VCaP (cell line): ENCODE measurements around the gene ZSCAN30.

ENCODE experiments used
- H3K27ac ChIP-seq: fragments of 450-650 bp; 2 replicates; pipeline ENCODE4 v1.5.1; 2017
- TF ChIP-seq, protein P1 (sequence below): fragments of 450-650 bp; conservative IDR thresholded peaks from 2 replicates; pipeline ENCODE4 v1.5.1; 2017; ENCODE audit warnings: mild to moderate bottlenecking, moderate library complexity

ZSCAN30 gene

DNA sequence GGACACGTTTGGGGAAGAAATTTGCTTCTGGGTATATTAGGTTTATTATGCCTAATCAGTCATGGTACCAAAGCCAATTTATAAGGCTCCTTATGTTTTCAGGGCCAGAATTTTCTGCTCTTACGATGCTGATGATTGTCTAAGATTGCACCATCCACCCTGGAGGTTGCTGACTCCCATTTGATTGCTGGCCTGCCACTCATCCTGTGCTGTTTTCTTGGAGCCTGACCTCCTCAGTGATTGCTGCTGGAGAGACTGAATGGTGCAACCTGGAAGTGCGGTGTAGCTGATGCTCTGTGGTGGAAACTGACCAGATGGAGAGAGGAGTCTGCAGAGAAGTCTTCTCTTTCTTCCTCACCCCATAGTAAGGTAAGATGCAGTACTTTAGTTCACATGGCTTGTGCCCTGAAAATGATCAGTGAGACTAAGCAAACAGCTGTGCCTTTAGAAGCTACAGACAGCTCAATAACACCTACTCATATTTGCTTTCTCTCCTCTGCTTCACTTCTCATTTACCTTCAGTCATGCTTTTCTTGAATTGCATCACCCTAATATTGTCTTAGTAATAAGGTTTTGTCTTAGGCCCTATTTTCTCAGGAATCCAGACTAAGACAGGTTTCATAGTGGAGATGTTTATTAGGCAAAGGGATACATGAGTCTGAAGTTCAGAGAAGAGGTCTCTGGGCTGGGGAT lies 36.8 kb upstream of the ZSCAN30 start:
- TF ChIP-seq, protein P1, sequence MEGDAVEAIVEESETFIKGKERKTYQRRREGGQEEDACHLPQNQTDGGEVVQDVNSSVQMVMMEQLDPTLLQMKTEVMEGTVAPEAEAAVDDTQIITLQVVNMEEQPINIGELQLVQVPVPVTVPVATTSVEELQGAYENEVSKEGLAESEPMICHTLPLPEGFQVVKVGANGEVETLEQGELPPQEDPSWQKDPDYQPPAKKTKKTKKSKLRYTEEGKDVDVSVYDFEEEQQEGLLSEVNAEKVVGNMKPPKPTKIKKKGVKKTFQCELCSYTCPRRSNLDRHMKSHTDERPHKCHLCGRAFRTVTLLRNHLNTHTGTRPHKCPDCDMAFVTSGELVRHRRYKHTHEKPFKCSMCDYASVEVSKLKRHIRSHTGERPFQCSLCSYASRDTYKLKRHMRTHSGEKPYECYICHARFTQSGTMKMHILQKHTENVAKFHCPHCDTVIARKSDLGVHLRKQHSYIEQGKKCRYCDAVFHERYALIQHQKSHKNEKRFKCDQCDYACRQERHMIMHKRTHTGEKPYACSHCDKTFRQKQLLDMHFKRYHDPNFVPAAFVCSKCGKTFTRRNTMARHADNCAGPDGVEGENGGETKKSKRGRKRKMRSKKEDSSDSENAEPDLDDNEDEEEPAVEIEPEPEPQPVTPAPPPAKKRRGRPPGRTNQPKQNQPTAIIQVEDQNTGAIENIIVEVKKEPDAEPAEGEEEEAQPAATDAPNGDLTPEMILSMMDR: no peak
- H3K27ac ChIP-seq: no peak overlapping the region

DNA sequence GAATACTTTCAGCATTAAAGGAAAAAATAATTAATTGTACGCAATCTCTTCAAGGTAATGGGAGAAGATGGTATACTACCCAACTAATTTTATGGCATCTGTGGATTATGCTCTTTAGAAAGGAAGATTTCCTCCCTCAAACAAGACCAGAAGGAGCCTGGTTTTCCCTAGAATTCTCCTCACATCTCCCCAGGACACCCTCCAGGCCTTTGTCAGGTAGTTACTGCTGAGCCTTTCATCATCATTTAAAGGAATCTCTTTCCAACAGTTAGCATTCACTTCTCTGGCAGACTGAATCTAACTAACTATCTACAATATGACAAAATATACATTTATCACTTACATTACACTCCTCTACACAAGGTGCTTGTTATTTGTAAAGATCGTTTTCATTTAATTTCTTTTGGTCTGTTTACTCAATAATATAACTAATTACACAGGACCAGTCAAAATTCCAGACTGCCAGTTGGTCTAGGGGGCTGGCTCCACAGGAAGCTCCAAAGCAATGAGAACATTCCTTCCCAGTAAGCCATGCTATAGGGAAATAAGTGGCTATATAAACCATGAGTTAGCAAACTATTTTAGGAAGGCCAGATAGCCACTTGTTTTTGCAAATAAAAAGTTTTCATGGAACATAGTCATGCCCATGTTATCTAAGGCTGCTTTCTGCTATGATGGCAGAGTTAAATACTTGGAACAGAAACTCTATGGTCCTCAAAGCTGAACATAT lies 35.1 kb upstream of the ZSCAN30 start:
- TF ChIP-seq, protein P1: no peak
- no peak overlapping the region for H3K27ac ChIP-seq

DNA sequence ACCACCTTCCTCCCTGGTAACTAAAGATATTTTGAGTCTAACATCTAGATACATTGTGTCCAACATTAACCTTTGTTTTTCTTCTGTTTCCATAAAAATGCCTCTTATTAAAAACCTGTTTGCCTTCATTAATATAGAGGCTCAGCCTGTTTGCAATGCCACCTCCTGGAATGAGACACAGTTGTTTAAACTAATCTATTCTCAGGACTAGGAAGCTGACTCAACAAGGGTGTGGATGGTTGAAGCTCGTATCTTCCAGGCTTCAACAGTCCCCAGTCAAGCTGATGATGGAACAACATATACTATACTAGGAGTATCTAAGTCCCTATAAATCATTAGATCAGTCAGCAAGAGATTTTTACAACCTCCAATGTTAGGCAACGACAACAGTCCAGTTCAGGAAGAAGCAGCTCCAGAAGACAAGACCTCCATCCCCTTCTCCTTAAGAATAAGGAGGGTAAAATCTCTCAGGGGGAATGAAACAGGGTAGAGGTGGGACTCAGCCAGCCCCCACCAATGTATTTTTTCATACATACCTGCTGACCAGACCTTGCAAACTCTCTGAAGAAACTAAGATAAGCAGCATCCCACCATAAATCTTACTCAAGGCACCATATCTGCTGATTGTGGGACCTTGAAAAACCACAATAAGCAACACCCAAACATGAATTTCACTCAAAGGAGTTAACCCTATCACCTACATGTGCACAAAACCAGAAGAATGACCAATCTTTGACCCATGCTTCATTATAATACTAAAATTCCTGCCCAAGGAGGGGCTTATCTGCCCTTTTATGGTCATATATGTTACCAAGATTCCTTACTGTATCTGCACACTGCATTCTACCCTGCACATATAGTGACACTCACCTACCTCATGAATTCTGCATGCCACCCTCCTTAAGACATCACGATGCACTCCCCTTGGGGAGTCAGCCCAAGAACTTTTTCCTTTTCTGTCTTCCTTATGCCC lies 32.7 kb upstream of the ZSCAN30 start:
- TF ChIP-seq, protein P1: no peak
- H3K27ac ChIP-seq: no peak overlapping the region

- TF ChIP-seq, protein P1: no peak
- H3K27ac ChIP-seq: no peak overlapping the region
Measured at GRCh38 chr18:35311496-35311895, 21.5 kb upstream of the ZSCAN30 start.

DNA sequence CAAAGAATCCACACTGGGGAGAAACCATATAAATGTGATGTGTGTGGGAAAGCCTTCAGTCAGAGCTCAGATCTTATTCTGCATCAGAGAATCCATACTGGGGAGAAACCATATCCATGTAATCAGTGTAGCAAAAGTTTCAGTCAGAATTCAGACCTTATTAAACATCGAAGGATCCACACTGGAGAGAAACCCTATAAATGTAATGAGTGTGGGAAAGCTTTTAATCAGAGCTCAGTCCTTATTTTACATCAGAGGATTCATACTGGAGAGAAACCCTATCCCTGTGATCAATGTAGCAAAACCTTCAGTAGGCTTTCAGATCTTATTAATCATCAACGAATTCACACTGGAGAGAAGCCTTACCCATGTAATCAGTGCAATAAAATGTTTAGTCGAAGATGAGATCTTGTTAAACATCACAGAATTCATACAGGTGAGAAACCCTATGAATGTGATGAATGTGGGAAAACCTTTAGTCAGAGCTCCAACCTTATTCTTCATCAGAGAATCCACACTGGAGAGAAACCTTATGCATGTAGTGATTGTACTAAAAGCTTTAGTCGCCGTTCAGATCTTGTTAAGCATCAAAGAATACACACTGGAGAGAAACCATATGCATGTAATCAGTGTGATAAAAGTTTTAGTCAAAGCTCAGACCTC lies 16.7 kb upstream of the ZSCAN30 start:
- TF ChIP-seq, protein P1: no peak
- H3K27ac ChIP-seq: no peak overlapping the region

DNA sequence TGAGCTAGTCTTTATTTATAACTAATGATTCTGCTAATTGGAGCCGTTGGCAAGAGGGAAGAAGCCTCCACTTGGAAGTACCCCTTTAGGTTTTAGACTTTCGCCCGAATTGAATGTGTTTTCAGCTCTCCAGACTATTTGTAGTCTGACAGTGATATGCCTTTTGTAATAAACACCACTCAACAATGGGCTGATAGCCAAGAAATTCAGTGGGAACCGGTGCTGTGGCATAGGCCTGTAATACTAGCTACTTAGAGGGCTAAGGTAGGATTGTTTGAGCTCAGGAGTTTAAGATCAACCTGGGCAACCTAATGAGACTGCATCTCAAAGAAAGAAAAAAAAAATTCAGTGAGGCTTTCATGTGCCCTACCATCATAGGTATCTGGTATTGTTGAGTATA lies 13.6 kb upstream of the ZSCAN30 start:
- no peak overlapping the region for H3K27ac ChIP-seq
- TF ChIP-seq, protein P1: no peak

- H3K27ac ChIP-seq: no peak overlapping the region
Measured at GRCh38 chr18:35296060-35296459, 6.0 kb upstream of the ZSCAN30 start.

More at GRCh38 chr18:35296060-35296459, 6.0 kb upstream of the ZSCAN30 start:
- TF ChIP-seq, protein P1: no peak
